MCF 10A (cell line): ENCODE results near the gene ESPN. TPM values are rescaled to one million over a fixed set of nuclear protein-coding genes. Genes with fewer than 3 reads are reported as not detected.

ENCODE experiments used
- BruUV-seq: library from RNA; stranded (reverse); fragments of 400-500 nt; replicated peaks from 2 replicates; lab custom pipeline; 2021; lab: Mats Ljungman, UMichigan
- CTCF ChIA-PET: fragments of 300-600 bp; sonication (Branson Sonifier 250); formaldehyde crosslinking; extraction: SDS; loops from one replicate; lab custom pipeline; 2021; ENCODE audit warnings: antibody characterized with exemption, inconsistent platforms; lab: Yijun Ruan, JAX
- POLR2A ChIA-PET: fragments of 300-600, 350-650 bp; sonication (Branson Sonifier 250); formaldehyde crosslinking; extraction: SDS; loops from one replicate; lab custom pipeline; 2020; ENCODE audit warnings: antibody characterized with exemption, inconsistent platforms; lab: Yijun Ruan, JAX
- DNase-seq: peaks from one replicate; pipeline ENCODE4 v3.0.0-alpha.2; 2018; ENCODE audit not compliant: unreplicated experiment
- H3K27ac Mint-ChIP-seq: one replicate; pipeline ENCODE4 v1.8.0; 2022; ENCODE audit warnings: mild to moderate bottlenecking, low read depth, mixed read lengths; ENCODE audit not compliant: unreplicated experiment
- H3K27me3 Mint-ChIP-seq: one replicate; pipeline ENCODE4 v1.8.0; 2022; ENCODE audit warnings: mixed read lengths; ENCODE audit not compliant: insufficient read depth, unreplicated experiment
- H3K36me3 Mint-ChIP-seq: one replicate; pipeline ENCODE4 v1.8.0; 2022; ENCODE audit warnings: mild to moderate bottlenecking, moderate library complexity, mixed read lengths; ENCODE audit not compliant: insufficient read depth, unreplicated experiment
- H3K4me1 Mint-ChIP-seq: one replicate; pipeline ENCODE4 v1.8.0; 2022; ENCODE audit warnings: mixed read lengths; ENCODE audit not compliant: insufficient read depth, unreplicated experiment
- H3K4me3 Mint-ChIP-seq: one replicate; pipeline ENCODE4 v1.8.0; 2022; ENCODE audit warnings: mild to moderate bottlenecking, moderate library complexity, mixed read lengths; ENCODE audit not compliant: unreplicated experiment
- H3K9me3 Mint-ChIP-seq: one replicate; pipeline ENCODE4 v1.8.0; 2022; ENCODE audit warnings: mixed read lengths; ENCODE audit not compliant: unreplicated experiment
- intact Hi-C: fragments of 100-400 bp; cut with micrococcal nuclease; formaldehyde crosslinking; loops from 2 replicates; pipeline ENCODE4 v1.14.1; 2022
- total RNA-seq: library from RNA; stranded (reverse); gene quantifications from 2 replicates; pipeline ENCODE4 v1.2.3, GENCODE V29; 2022
- TF ChIP-seq, protein P1 (sequence below): fragments of 200-600 bp; IDR thresholded peaks from one replicate; pipeline ENCODE4 v1.8.0; 2022; ENCODE audit warnings: antibody characterized with exemption, mild to moderate bottlenecking; ENCODE audit not compliant: unreplicated experiment

Gene ESPN
- total RNA-seq, 1 experiment from 2014 or later = 0.68 TPM

DNA sequence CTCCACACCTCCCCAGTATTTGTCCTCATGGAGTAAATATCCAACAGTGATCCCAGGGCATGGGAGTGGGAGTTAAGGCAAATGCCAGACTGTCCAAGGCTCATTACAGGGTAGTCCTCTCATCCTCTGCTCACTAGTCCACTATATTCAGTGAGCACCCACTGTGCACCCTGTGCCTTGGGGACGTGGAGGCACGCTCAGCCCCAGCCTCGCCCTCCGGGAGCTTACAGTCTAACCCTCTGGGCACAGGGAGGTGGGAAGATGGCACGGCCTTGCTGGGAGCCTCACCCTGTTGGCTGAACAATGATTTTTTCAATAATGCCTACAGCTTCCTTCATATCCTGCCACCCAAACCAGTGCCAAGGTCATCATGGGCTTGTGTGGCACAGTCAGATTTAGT is 7.7 kb upstream of the ESPN start:
- ChIA-PET CTCF (interaction anchor here (0.6 to 5.3 kb wide), 3 partner anchors 9 to 22 kb away, joined by 4 to 46 read pairs (median 7); no protein-coding TSS in a partner anchor), POLR2A (no interaction called here)
- TF ChIP-seq, protein P1, sequence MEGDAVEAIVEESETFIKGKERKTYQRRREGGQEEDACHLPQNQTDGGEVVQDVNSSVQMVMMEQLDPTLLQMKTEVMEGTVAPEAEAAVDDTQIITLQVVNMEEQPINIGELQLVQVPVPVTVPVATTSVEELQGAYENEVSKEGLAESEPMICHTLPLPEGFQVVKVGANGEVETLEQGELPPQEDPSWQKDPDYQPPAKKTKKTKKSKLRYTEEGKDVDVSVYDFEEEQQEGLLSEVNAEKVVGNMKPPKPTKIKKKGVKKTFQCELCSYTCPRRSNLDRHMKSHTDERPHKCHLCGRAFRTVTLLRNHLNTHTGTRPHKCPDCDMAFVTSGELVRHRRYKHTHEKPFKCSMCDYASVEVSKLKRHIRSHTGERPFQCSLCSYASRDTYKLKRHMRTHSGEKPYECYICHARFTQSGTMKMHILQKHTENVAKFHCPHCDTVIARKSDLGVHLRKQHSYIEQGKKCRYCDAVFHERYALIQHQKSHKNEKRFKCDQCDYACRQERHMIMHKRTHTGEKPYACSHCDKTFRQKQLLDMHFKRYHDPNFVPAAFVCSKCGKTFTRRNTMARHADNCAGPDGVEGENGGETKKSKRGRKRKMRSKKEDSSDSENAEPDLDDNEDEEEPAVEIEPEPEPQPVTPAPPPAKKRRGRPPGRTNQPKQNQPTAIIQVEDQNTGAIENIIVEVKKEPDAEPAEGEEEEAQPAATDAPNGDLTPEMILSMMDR = no peak
- intact Hi-C loops = no loop called here
- Mint-ChIP-seq H3K27ac (no peak overlapping the region), H3K9me3 (no peaks in the 10 kb centered on the region), H3K4me3 (no peak overlapping the region), H3K4me1 (peaks cover 32% of the 10 kb centered on the region), H3K36me3 (no peaks in the 10 kb centered on the region), H3K27me3 (no peaks in the 10 kb centered on the region)
- BruUV-seq = no TSS peak
- no peak for DNase-seq

DNA sequence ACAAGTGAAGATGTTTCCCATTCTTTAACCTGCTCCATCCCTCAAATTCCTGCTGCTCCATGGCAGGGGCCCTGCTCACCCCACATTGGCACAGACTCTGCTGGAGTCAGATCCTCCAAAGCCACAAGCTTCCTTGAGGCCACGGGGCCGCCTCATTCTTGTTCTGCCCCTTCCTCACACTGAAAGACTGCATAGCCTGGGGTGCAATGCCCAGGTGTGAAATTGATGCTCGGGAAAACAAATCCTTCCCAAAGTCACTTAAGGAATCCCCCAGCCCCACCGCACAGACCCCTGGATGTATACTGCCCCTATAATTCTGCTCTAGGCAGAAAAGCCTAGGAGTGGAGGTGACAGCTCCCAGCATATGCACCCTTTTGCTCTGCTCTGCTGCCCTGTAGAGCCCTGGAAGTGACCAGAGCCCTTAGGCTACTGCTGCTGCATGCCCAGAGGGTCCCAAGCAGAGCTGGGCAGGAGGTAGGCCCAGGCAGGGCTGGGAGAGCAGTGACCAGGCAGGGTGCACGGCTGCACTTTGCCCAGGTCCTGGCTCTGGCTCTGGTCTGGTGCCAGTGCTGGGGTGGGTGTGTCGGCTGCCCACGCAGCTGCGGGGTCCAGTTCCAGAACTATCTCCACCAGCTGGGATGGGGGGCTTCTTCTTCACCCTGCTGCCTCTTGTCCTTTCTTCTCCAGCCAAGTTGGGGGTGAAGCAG is 6.5 kb upstream of the ESPN start:
- no peak for DNase-seq
- TSS peak; percentile 20 for BruUV-seq
- H3K36me3 Mint-ChIP-seq = no peaks in the 10 kb centered on the region
- ChIA-PET CTCF (interaction anchor here (0.7 to 1.1 kb wide), 2 partner anchors 13 to 58 kb away, joined by 3 to 5 read pairs; no protein-coding TSS in a partner anchor), POLR2A (no interaction called here)
- no peak overlapping the region for H3K4me3 Mint-ChIP-seq
- no peaks in the 10 kb centered on the region for H3K9me3 Mint-ChIP-seq
- H3K27ac Mint-ChIP-seq = no peak overlapping the region
- peaks cover 33% of the 10 kb centered on the region for H3K4me1 Mint-ChIP-seq
- H3K27me3 Mint-ChIP-seq = no peaks in the 10 kb centered on the region
- TF ChIP-seq, protein P1 = no peak
- intact Hi-C loops = no loop called here

DNA sequence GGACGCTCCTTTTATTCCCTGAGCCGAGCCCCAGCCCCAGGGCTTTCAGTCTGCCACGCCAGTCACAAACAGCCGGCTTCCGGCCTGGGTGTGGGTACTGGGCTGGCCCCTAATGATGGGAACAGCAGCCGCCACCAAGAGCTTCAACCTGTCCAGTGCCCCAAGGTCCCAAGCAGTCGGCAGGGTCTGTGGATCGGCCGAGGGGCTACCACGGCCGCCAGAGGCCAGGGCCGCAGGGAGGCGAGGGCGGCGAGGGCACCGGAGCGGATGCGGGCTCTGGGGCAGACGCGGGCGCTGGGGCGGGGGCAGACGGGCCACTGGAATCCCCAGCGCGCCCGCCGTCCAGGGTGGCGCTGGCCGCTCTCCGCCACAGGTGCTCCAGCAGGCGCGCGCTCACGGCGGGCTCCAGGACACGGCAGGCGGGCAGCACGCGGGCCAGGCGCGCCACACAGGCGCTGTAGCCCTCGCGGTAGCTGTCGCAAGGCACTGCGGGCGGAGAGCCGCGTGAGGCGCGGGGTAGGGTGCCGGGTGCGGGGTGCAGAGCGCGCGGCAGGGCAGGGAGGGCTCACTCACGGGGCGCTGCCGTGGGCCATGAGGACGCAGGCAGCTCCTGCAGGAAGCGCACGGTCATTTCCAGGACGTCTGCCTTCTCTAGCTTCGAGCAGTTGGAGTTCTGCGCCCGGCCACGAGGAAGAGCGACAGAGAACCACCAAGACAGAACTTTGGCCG is 5.7 kb upstream of the ESPN start:
- ChIA-PET CTCF (interaction anchor here (0.7 to 5.7 kb wide), 5 partner anchors 14 to 174 kb away, joined by 3 to 118 read pairs (median 4); no protein-coding TSS in a partner anchor), POLR2A (interaction anchor here (0.7 to 1.6 kb wide), 5 partner anchors 20 to 1455 kb away, joined by 3 to 4 read pairs (median 3); no protein-coding TSS in a partner anchor)
- intact Hi-C loops = no loop called here
- no peaks in the 10 kb centered on the region for H3K9me3 Mint-ChIP-seq
- peak overlapping the region; percentile 65 for H3K4me3 Mint-ChIP-seq
- no peak overlapping the region for H3K27ac Mint-ChIP-seq
- DNase-seq = no peak
- peaks cover 33% of the 10 kb centered on the region for H3K4me1 Mint-ChIP-seq
- H3K36me3 Mint-ChIP-seq = no peaks in the 10 kb centered on the region
- BruUV-seq = no TSS peak
- TF ChIP-seq, protein P1 = no peak
- no peaks in the 10 kb centered on the region for H3K27me3 Mint-ChIP-seq

DNA sequence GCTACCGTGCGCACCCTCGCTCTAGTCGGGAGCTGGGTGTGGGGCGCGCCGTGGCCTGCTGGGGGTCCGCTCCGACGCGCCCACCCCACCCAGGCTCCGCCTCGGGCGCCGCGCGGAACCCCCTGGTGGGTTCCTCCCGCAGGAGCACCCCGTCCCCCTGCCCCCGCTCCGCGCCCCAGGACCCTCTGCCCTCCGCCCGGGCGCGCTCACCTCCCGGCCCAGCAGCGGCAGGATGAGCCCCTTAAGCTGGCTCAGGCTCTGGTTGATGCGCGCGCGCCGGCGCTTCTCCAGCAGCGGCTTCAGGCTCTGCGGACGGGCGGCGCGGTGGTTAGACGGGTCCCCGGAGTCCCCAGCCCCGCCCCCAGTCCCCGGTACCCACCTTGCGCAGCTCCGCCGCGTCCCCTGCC is 5.2 kb upstream of the ESPN start:
- peak overlapping the region; percentile 65 for H3K4me3 Mint-ChIP-seq
- peaks cover 34% of the 10 kb centered on the region for H3K4me1 Mint-ChIP-seq
- CTCF ChIA-PET = interaction anchor here (0.6 to 5.7 kb wide), 5 partner anchors 18 to 226 kb away, joined by 3 to 118 read pairs (median 4); no protein-coding TSS in a partner anchor
- POLR2A ChIA-PET = interaction anchor here (0.7 to 1.7 kb wide), 6 partner anchors 19 to 1455 kb away, joined by 3 to 4 read pairs (median 4); no protein-coding TSS in a partner anchor
- intact Hi-C loops = no loop called here
- no peaks in the 10 kb centered on the region for H3K27me3 Mint-ChIP-seq
- no peak for DNase-seq
- TF ChIP-seq, protein P1 = no peak
- no peaks in the 10 kb centered on the region for H3K9me3 Mint-ChIP-seq
- no TSS peak for BruUV-seq
- no peaks in the 10 kb centered on the region for H3K36me3 Mint-ChIP-seq
- H3K27ac Mint-ChIP-seq = no peak overlapping the region
